ENCODE data around the gene LIMA1.

- TF ChIP-seq POLR2A (IDR thresholded peaks at IDR 0.05), result no peak
- no peak for TF ChIP-seq CTCF (IDR thresholded peaks at IDR 0.05)
These were observed 39.8 kb downstream of the LIMA1 start for GRCh38 chr12:50243507-50243906.

All from lower leg skin (tissue), 3 donors.